Immature natural killer cell (primary cell): ENCODE results near the gene RNF19B. TPM values are rescaled to one million over a fixed set of nuclear protein-coding genes. Genes with fewer than 3 reads are reported as not detected.
"Not testable (repeated sequence)": the region's sequence is repeated elsewhere in the genome, so short reads cannot be mapped to it uniquely, and the experiment has no call there.

ENCODE experiments used
- DNase-seq, 3 donors: peaks; one replicate each; pipeline ENCODE4 v3.0.0; 2022; ENCODE audit warnings: mixed read lengths in 1 of 3
- H3K27ac Mint-ChIP-seq, 6 donors: one replicate each; pipeline ENCODE4 v1.8.0; 2020; ENCODE audit warnings: mixed read lengths in 6 of 6, mild to moderate bottlenecking in 5 of 6, inconsistent platforms in 4 of 6, moderate library complexity in 3 of 6
- H3K27me3 Mint-ChIP-seq, 3 donors: one replicate each; pipeline ENCODE4 v1.8.0; 2020 to 2021; ENCODE audit warnings: low read depth in 3 of 3, mild to moderate bottlenecking in 3 of 3, mixed read lengths in 3 of 3, moderate library complexity in 3 of 3, inconsistent platforms in 1 of 3
- H3K36me3 Mint-ChIP-seq, 3 donors: one replicate each; pipeline ENCODE4 v1.8.0; 2020; ENCODE audit warnings: mixed read lengths in 3 of 3, inconsistent platforms in 2 of 3, mild to moderate bottlenecking in 2 of 3
- H3K4me1 Mint-ChIP-seq, 2 donors: one replicate each; pipeline ENCODE4 v1.8.0; 2020; ENCODE audit warnings: inconsistent platforms in 2 of 2, mild to moderate bottlenecking in 2 of 2, mixed read lengths in 2 of 2, moderate library complexity in 1 of 2
- H3K4me3 Mint-ChIP-seq, 5 donors: one replicate each; pipeline ENCODE4 v1.8.0; 2020; ENCODE audit warnings: mild to moderate bottlenecking in 5 of 5, mixed read lengths in 5 of 5, inconsistent platforms in 3 of 5, moderate library complexity in 3 of 5
- H3K9me3 Mint-ChIP-seq, 6 donors: one replicate each; pipeline ENCODE4 v1.8.0; 2020; ENCODE audit warnings: mild to moderate bottlenecking in 6 of 6, mixed read lengths in 6 of 6, inconsistent platforms in 4 of 6, moderate library complexity in 3 of 6
- polyA plus RNA-seq, 3 donors: library from polyadenylated mRNA; unstranded; fragments of 300-500 nt; fragmentation: Illumina TruSeq; gene quantifications; one replicate each; pipeline ENCODE4 v1.2.3, GENCODE V29; 2021

The RNF19B gene
- polyA plus RNA-seq, 3 donors from 2014 or later, result 1.0 to 3.2 (median 2.8) TPM

DNA sequence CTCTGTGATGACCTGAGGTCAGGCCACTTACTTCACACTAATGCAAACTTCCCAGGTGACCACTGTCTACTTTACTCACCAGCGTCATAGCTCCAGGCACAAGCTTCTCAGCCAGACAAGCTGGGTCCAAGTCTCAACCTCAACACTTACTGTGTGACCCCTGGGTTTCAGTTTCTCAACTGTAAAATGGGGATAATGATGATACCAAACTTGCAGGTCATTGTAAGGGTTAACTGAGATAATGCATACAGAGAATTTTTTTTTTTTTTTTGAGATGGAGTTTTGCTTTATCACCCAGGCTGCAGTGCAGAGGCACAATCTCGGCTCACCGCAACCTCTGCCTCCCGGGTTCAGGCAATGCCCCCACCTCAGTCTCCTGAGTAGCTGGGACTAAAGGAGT lies 37.4 kb upstream of the RNF19B start:
- no peak for DNase-seq
- Mint-ChIP-seq H3K4me1 (peaks cover 13 to 17% of the 10 kb centered on the region in 2 donors), H3K4me3 (no peak overlapping the region), H3K27me3 (peaks cover 1 to 5% (median 2%) of the 10 kb centered on the region in 3 donors), H3K27ac (no peak overlapping the region), H3K36me3 (peaks cover 0 to 5% (median 0%) of the 10 kb centered on the region in 3 donors), H3K9me3 (no peaks in the 10 kb centered on the region)

DNA sequence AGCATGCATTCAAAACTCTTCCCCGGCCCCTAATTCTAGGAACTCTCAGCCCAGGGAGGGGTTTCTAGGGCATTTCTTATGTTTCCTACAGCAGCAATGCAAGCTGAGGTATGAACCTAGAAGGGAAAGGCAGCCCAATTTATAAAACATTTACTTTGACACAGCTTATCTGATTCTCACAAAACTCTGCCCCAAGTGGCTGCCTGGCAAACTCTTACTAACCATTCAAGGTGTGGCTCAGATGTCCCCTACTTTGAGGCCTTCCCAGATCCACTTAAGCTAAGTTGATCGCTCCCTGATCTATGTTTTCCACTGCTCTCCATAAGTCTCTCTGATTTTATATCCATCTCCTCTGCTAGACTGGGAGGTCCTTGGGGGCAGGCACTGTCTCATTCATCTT lies 36.7 kb upstream of the RNF19B start:
- peaks cover 1 to 5% (median 2%) of the 10 kb centered on the region in 3 donors for H3K27me3 Mint-ChIP-seq
- H3K4me1 Mint-ChIP-seq, result peaks cover 13 to 17% of the 10 kb centered on the region in 2 donors
- peaks cover 0 to 5% (median 0%) of the 10 kb centered on the region in 3 donors for H3K36me3 Mint-ChIP-seq
- no peaks in the 10 kb centered on the region for H3K9me3 Mint-ChIP-seq
- no peak overlapping the region for H3K4me3 Mint-ChIP-seq
- H3K27ac Mint-ChIP-seq, result no peak overlapping the region
- DNase-seq, result no peak

DNA sequence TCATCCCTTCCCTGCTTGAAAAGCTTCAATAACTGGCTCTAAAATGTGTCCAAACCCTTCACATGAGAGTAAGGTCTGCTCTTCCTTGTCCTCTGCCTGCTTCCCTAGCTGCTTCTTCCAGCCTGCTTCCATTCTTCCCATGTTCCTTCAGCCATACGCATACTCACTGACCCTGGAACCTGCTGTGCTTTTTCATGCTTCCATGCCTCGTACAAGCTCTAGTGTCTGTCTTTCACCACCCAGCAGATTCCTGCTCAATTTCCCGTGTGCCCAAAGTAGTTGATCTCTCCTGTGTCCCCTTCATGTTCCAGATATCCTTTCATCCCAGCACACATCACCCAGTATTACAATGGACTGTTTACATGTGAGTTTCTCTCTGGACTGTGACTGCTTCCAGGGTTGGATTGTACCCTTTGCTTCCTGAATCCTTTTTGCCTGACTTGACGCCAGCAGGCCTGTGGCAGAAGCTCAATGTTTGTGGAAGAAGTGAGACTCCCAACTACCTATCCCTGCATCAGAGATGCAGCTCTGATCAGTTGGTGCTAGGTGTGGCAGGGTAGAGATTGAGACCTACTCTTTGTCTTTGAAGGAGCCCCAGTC lies 35.9 kb upstream of the RNF19B start:
- H3K4me1 Mint-ChIP-seq, result peaks cover 13 to 17% of the 10 kb centered on the region in 2 donors
- no peaks in the 10 kb centered on the region for H3K9me3 Mint-ChIP-seq
- H3K4me3 Mint-ChIP-seq, result no peak overlapping the region
- H3K27ac Mint-ChIP-seq, result peak overlapping the region in 1 of 6 donors; percentile 40
- DNase-seq, result no peak
- peaks cover 1 to 5% (median 2%) of the 10 kb centered on the region in 3 donors for H3K27me3 Mint-ChIP-seq
- H3K36me3 Mint-ChIP-seq, result peaks cover 0 to 1% (median 0%) of the 10 kb centered on the region in 3 donors

DNA sequence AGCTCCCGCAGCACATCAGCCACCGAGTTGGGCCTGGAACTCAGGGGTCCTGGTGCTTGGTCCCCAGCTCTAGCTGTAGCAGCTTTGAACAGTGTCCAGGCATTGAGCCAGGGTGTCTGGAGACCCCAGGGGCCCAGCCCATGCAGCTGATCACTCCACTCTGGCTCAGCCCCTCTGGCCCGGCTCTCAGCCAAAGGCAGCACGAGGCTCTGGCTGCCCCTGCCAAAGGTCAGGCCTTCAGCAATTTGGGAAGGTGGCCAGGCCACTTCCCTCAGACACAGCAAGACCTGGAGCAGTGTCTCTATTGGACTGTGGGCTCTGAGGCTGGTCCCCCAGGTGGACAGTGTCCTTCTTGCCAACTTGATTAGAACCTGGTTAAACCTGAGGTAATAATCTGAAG lies 34.4 kb upstream of the RNF19B start:
- no peak for DNase-seq
- no peaks in the 10 kb centered on the region for H3K9me3 Mint-ChIP-seq
- no peaks in the 10 kb centered on the region for H3K36me3 Mint-ChIP-seq
- H3K4me3 Mint-ChIP-seq, result no peak overlapping the region
- H3K27me3 Mint-ChIP-seq, result peaks cover 1 to 5% (median 2%) of the 10 kb centered on the region in 3 donors
- H3K4me1 Mint-ChIP-seq, result peaks cover 13 to 17% of the 10 kb centered on the region in 2 donors
- H3K27ac Mint-ChIP-seq, result no peak overlapping the region

DNA sequence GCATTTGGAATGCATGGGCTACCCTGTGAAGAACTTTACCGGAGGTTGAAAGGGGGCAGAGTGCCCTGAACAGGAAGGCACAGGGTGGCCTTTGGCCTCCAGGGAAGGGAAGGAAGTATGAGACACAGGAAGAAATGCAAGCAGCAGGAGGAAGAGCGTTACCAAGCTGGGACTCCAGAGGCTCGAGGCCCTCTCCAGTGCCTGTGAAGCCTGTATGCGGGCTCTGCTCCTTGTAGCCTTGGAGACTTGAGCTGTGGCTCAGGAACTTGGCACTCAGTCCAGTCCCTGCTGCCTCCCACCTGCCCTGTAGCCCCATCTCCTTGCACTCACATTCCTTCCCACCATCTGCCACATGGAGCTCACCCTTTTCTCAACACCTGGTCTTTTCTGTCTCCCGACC lies 33.5 kb upstream of the RNF19B start:
- H3K27ac Mint-ChIP-seq, result peak overlapping the region in 1 of 6 donors; percentile 80
- DNase-seq, result no peak
- H3K4me3 Mint-ChIP-seq, result no peak overlapping the region
- H3K9me3 Mint-ChIP-seq, result no peaks in the 10 kb centered on the region
- peaks cover 14 to 17% of the 10 kb centered on the region in 2 donors for H3K4me1 Mint-ChIP-seq
- H3K27me3 Mint-ChIP-seq, result peaks cover 1 to 5% (median 2%) of the 10 kb centered on the region in 3 donors
- H3K36me3 Mint-ChIP-seq, result no peaks in the 10 kb centered on the region

DNA sequence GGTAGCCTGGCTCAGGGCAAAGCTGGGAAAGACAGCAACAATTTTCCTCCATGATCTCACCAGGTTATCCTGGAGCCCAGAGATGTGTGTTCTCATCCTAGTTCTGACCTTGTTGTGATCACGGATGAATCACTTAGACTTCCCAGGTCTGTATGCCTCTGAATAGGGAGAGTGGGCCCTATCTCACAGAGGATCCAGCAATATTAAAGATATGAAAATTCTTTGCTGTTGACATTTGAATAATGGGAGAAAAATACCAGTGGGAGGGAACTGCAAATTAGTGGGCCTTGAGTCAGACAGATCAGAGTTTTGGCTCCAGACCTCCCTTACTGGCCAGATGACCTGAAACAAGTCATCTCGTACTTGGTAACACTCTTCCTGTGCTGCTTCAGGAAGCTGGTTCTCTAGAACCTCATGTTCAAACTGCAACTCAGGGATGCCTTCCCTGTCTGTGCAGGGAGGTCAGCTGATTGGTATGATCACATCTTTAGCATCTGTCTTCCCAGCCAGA lies 32.8 kb upstream of the RNF19B start:
- no peak for DNase-seq
- Mint-ChIP-seq H3K27me3 (peaks cover 1 to 5% (median 2%) of the 10 kb centered on the region in 3 donors), H3K4me3 (no peak overlapping the region), H3K4me1 (peaks cover 14 to 20% of the 10 kb centered on the region in 2 donors), H3K27ac (peak overlapping the region in 1 of 6 donors; percentile 50), H3K9me3 (no peaks in the 10 kb centered on the region), H3K36me3 (no peaks in the 10 kb centered on the region)

DNA sequence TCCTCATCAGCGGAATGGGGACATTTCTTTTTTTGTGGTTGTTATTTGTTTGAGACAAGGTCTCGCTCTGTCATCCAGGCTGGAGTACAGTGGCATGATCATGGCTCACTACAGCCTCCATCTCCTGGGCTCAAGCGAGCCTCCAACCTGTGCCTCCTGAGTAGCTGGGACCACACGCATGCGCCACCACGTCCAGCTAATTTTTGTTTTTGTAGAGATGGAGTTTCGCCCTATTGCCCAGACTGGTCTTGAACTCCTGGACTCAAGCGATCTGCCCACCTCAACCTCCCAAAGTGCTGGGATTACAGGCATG lies 28.7 kb upstream of the RNF19B start:
- H3K27me3 Mint-ChIP-seq, H3K9me3 Mint-ChIP-seq, H3K4me3 Mint-ChIP-seq, H3K36me3 Mint-ChIP-seq, DNase-seq: not testable (repeated sequence)
- Mint-ChIP-seq H3K27ac (peak overlapping the region in 2 of 6 donors; percentile 7 to 69), H3K4me1 (peaks cover 19 to 35% of the 10 kb centered on the region in 2 donors)

DNA sequence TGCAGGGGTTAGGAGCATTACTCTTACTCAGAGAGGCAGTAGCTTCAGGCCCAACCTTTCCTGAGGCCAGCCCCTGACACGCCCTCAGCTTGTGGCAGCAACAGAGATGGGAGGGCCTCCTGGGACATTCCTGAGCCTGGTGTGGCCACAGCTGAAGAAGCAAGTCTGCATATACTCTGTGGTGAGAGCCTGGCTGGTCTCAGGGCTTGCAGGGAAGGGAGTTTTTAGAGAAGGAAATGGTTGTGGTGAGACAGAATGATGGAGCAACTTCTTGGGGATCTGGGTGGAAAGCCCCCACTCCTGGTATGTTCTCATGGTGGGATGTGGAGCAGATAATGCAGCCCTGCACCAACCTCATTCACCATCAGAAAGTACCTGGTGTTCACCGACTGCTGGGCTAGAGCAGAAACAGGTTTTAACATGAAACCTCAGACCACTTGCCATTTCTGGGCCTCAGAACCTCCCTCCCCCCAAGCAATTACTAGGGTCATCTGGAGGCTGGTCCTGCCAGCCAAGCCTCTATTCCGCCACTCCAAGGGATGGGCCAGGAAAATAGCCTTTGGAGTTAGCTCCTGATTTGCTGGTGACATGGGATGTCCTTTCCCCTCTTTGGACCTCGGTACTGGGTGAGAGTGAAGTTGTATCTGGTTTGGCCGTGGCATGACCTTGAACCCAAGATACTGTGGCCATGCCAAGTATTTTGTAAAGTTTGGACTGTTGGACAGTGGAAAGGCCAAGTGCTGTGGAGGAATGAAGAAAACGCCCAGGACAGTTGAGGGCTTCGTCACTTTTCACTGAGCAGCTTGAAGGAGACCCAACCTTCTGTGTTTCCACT lies 28.1 kb upstream of the RNF19B start:
- peak overlapping the region in 2 of 5 donors; percentile 12 to 29 for H3K4me3 Mint-ChIP-seq

DNA sequence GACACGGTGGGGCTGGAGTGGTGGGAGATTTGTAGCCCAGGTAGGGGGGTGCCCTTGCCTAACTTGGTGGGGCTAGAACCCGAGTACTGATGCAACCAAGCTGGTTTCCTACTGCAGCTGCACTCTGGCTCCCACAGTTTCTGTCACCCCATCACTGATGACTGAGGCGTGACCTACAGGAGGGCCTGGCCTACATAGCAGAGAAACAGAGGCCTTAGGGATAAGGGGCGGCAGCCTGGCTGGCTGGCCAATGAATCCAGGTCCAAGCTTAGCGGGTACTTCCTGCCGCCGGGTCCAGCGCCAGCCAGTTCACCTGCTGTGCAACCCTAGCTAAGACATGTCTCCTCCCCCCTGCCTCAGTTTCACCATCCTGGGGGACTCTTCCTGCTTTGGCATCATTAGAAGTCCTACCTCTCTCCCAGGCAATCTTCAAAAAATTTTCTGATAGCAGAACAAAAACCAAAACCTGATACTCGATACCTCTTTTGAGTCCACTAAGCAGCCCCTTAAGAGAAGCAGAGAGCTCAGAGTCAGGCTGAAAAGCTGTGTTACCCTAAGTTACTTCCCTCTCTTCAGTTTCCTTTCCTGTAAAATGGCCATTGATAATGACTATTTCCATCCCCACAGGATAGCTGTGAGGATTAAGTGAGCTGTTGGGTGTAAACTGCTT lies 27.3 kb upstream of the RNF19B start:
- no peak for DNase-seq
- Mint-ChIP-seq H3K4me1 (peaks cover 9 to 25% of the 10 kb centered on the region in 2 donors), H3K27me3 (peaks cover 0 to 3% (median 0%) of the 10 kb centered on the region in 3 donors), H3K4me3 (peak overlapping the region in 1 of 5 donors; percentile 29), H3K9me3 (no peaks in the 10 kb centered on the region), H3K27ac (peak overlapping the region in 5 of 6 donors; percentile 14 to 69 (median 34)), H3K36me3 (no peaks in the 10 kb centered on the region)

More for the DNA sequence above, 28.1 kb upstream of the RNF19B start:
- Mint-ChIP-seq H3K27me3 (peaks cover 0 to 3% (median 0%) of the 10 kb centered on the region in 3 donors), H3K9me3 (no peaks in the 10 kb centered on the region), H3K36me3 (no peaks in the 10 kb centered on the region), H3K27ac (peak overlapping the region; percentile 14 to 72 (median 48)), H3K4me1 (peaks cover 13 to 29% of the 10 kb centered on the region in 2 donors)
- peak in 2 of 3 donors; percentile 5 to 25 for DNase-seq

DNA sequence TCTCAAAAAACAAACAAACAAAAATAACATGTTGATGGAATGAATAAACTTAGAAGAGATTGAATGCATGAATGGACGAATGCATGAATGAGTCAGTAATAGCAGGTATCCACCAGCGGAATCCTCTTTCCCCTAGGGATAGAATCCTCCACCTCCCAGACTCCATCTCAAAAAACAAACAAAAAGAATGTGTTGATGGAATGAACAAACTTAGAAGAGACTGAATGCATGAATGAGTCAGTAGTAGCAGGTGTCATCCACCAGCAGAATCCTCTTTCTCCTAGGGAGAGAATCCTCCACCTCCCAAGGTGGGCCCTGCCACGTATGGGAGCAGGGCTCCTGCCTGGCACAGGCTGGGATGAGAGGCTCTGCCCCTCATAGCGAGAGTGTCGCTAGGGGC lies 26.8 kb upstream of the RNF19B start:
- Mint-ChIP-seq H3K4me1 (peaks cover 9 to 25% of the 10 kb centered on the region in 2 donors), H3K27ac (no peak overlapping the region), H3K36me3 (no peaks in the 10 kb centered on the region), H3K9me3 (no peaks in the 10 kb centered on the region), H3K27me3 (peaks cover 0 to 3% (median 0%) of the 10 kb centered on the region in 3 donors), H3K4me3 (no peak overlapping the region)
- no peak for DNase-seq

DNA sequence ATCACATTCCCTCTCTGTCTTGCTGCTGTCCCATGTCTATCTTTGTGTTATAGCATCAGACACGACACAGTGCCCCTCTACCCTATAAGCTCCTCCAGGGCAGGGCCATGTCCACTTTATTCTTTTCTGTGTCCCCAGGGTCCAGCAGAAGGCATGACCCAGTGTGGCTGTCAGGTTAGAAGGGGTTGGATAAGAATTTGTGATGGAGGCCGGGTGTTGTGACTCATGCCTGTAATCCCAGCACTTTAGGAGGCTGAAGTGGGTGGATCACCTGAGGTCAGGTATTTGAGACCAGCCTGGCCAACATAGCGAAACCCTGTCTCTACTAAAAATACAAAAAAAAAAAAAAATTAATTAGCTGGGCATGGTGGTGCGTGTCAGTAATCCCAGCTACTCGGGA lies 26.3 kb upstream of the RNF19B start:
- Mint-ChIP-seq H3K27ac (no peak overlapping the region), H3K27me3 (peaks cover 0 to 3% (median 0%) of the 10 kb centered on the region in 3 donors), H3K9me3 (no peaks in the 10 kb centered on the region), H3K4me1 (peaks cover 9 to 25% of the 10 kb centered on the region in 2 donors), H3K4me3 (no peak overlapping the region), H3K36me3 (no peaks in the 10 kb centered on the region)
- no peak for DNase-seq

DNA sequence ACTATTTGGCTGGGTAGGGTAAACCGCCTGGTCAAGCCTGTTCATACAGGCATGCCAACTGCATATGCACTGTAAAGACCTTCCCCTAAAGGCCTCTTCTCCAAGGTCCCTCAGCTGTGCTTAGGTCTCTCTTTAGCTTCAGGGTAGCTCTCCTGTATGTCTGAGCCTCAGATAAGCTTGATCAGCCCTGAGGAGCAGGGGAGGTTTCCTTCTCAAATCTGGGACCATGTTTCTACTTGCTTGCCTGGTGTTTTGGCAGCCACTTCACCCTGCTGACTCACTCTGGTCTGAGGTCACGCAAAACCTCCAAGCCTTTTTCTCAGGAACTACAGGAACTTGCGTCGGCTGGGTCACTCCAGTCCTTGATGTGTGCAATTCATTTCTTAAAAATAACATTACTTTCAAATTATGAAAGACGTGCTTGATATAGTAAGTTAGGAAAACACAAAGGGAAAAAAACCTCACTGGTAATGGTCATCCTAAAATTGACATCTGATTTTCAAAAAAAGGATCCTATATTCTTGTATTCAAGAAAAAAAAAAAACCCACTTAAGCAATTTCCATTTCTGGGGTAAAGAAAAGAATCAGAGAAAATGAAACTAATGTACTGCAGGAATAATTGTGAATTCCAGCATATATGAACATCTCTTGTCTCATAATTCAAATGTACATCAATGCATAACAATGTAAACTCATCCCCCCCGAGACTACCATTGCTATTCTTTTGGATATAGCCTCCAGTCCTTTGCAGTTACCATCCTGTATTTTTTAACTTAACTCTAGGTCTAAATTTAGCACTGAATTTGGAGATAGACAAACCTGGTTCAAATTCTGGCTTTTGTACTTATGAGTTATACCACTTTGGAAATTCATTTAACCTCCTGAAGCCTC lies 24.8 kb upstream of the RNF19B start:
- DNase-seq, result no peak
- no peak overlapping the region for H3K27ac Mint-ChIP-seq
- H3K9me3 Mint-ChIP-seq, result no peaks in the 10 kb centered on the region
- H3K4me3 Mint-ChIP-seq, result peak overlapping the region in 1 of 5 donors; percentile 11
- H3K27me3 Mint-ChIP-seq, result peaks cover 0 to 3% (median 0%) of the 10 kb centered on the region in 3 donors
- no peaks in the 10 kb centered on the region for H3K36me3 Mint-ChIP-seq
- H3K4me1 Mint-ChIP-seq, result peaks cover 9 to 25% of the 10 kb centered on the region in 2 donors

DNA sequence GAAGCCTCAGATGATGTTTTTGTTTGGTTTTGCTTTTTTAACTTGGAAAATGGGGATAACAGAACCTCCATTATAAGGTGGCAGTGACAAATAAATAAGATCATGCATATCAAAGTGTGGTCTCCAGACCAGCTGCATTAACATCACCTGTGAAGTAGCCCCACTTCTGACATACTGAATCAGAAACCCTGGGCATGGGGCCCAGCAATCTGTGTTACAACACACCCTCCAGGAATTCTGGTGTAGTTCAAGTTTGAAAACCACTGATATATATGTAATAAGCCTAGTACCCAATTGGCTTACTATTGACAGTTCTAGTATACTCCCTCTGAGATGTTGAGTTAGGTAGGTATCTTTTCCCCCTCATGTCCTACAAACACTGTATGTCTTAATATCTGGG lies 24.1 kb upstream of the RNF19B start:
- no peak for DNase-seq
- no peaks in the 10 kb centered on the region for H3K36me3 Mint-ChIP-seq
- H3K27ac Mint-ChIP-seq, result no peak overlapping the region
- peaks cover 0 to 3% (median 3%) of the 10 kb centered on the region in 3 donors for H3K27me3 Mint-ChIP-seq
- no peak overlapping the region for H3K4me3 Mint-ChIP-seq
- no peaks in the 10 kb centered on the region for H3K9me3 Mint-ChIP-seq
- peaks cover 9 to 25% of the 10 kb centered on the region in 2 donors for H3K4me1 Mint-ChIP-seq
